Regular cardiac myocyte (primary cell): Measurements from ENCODE around the gene NUP37. TPM values are rescaled to one million over a fixed set of nuclear protein-coding genes. Genes with fewer than 3 reads are reported as not detected.

Source experiments
- total RNA-seq: library from RNA; depleted of rRNA; stranded (reverse); fragments of >200 nt; gene quantifications from 2 replicates; pipeline ENCODE4 v1.2.3, GENCODE V29; 2014

The NUP37 gene
- 38.9 and 62.3 TPM in 2 replicates for total RNA-seq

GRCh38 chr12:102119674-102120563, at the start of gene NUP37, which contains the start of gene PARPBP:
Gene NUP37, minus strand, starts transcription at chr12:102120114. Its CDS starts 1,596 bp downstream, at chr12:102118518.
Gene PARPBP, plus strand, starts transcription at chr12:102120183. Its CDS starts 3,706 bp downstream, at chr12:102123889.

GRCh38 chr12:102061560-102062418, 58.1 kb downstream of the NUP37 start, which contains the start of gene WASHC3:
Gene WASHC3, minus strand, starts transcription at chr12:102061991. Its CDS starts 29 bp downstream, at chr12:102061962.

Other genes with a start within 250 kb of the NUP37 start
- 21.9 and 132 TPM in 2 replicates for gene DRAM1, start 242.5 kb downstream of the NUP37 start, total RNA-seq
- 84.5 and 101 TPM in 2 replicates for gene WASHC3, start 58.1 kb downstream of the NUP37 start, total RNA-seq
- gene PARPBP, start 69 bp upstream of the NUP37 start, total RNA-seq, result 5.6 and 18.0 TPM in 2 replicates
- gene PMCH, start 77.7 kb upstream of the NUP37 start, total RNA-seq, result 0.19 TPM in 1 of 2 replicates, not detected in the other